Measurements from ENCODE around the gene KLHL24.

KLHL24 gene

GRCh38 chr3:183733553-183733952 lies 98.1 kb downstream of the KLHL24 start:
- DNase-seq (ENCODE audit: low read depth, low spot score), result no peak
- POLR2A ChIA-PET, result no interaction called here
- CTCF ChIA-PET, result no interaction called here
- TF ChIP-seq, protein P1, sequence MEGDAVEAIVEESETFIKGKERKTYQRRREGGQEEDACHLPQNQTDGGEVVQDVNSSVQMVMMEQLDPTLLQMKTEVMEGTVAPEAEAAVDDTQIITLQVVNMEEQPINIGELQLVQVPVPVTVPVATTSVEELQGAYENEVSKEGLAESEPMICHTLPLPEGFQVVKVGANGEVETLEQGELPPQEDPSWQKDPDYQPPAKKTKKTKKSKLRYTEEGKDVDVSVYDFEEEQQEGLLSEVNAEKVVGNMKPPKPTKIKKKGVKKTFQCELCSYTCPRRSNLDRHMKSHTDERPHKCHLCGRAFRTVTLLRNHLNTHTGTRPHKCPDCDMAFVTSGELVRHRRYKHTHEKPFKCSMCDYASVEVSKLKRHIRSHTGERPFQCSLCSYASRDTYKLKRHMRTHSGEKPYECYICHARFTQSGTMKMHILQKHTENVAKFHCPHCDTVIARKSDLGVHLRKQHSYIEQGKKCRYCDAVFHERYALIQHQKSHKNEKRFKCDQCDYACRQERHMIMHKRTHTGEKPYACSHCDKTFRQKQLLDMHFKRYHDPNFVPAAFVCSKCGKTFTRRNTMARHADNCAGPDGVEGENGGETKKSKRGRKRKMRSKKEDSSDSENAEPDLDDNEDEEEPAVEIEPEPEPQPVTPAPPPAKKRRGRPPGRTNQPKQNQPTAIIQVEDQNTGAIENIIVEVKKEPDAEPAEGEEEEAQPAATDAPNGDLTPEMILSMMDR (IDR thresholded peaks at IDR 0.05; ENCODE audit: insufficient read depth, low read length, missing control alignments), result no peak
- no peak overlapping the region for H3K4me3 ChIP-seq (ENCODE audit: low read depth, low read length)
